Neural cell (in vitro differentiated cells): ENCODE measurements around the gene EHMT1. TPM values are rescaled to one million over a fixed set of nuclear protein-coding genes. Genes with fewer than 3 reads are reported as not detected.

Source experiments
- H2AFZ ChIP-seq: fragments of 200-600, 300-800 bp; sonication (generic), shearing (Covaris generic); 2 replicates; pipeline ENCODE4 v1.6.0; 2014; ENCODE audit warnings: low read depth, mild to moderate bottlenecking, antibody characterized with exemption, low read length, moderate library complexity
- H3F3A ChIP-seq: fragments of 200-600 bp; shearing (Covaris generic); 2 replicates; pipeline ENCODE4 v1.6.1; 2016; ENCODE audit warnings: mild to moderate bottlenecking, moderate library complexity, mixed read lengths, antibody characterized with exemption, low read length; ENCODE audit not compliant: insufficient read depth, poor library complexity, severe bottlenecking
- H3K27ac ChIP-seq: fragments of 200-600, 300-800 bp; sonication (generic), shearing (Covaris generic); 2 replicates; pipeline ENCODE4 v1.5.1; 2014; ENCODE audit warnings: mild to moderate bottlenecking, low read length, moderate library complexity
- H3K27me3 ChIP-seq: fragments of 300-800, 200-600 bp; sonication (generic), shearing (Covaris generic); 2 replicates; pipeline ENCODE4 v1.6.0; 2014; ENCODE audit warnings: mild to moderate bottlenecking, low read depth, low read length, moderate library complexity; ENCODE audit not compliant: insufficient read depth
- H3K36me3 ChIP-seq: fragments of 300-800, 200-600 bp; sonication (generic), shearing (Covaris generic); 2 replicates; pipeline ENCODE4 v1.5.1; 2014; ENCODE audit warnings: mild to moderate bottlenecking, antibody characterized with exemption, low read length, moderate library complexity; ENCODE audit not compliant: insufficient read depth
- H3K4me2 ChIP-seq: fragments of 300-800, 200-600 bp; sonication (generic), shearing (Covaris generic); 2 replicates; pipeline ENCODE4 v1.6.0; 2014; ENCODE audit warnings: mild to moderate bottlenecking, low read length
- H3K4me3 ChIP-seq: fragments of 300-800, 200-600 bp; sonication (generic), shearing (Covaris generic); 2 replicates; pipeline ENCODE4 v1.5.1; 2014; ENCODE audit warnings: mild to moderate bottlenecking, low read length, moderate library complexity
- H3K79me2 ChIP-seq: fragments of 200-600 bp; shearing (Covaris generic); replicated peaks from 2 replicates; pipeline ENCODE4 v1.6.0; 2014; ENCODE audit warnings: mild to moderate bottlenecking, low read length, moderate library complexity; ENCODE audit not compliant: insufficient read depth
- H3K9ac ChIP-seq: fragments of 300-800, 200-600 bp; sonication (generic), shearing (Covaris generic); 2 replicates; pipeline ENCODE4 v1.6.1; 2016; ENCODE audit warnings: mild to moderate bottlenecking, low read length, mixed read lengths
- H3K9me2 ChIP-seq: fragments of 200-600 bp; shearing (Covaris generic); 2 replicates; pipeline ENCODE4 v1.6.1; 2016; ENCODE audit warnings: mild to moderate bottlenecking, low read length, mixed read lengths; ENCODE audit not compliant: insufficient read depth
- H3K9me3 ChIP-seq: fragments of 200-600, 300-800 bp; sonication (generic), shearing (Covaris generic); 2 replicates; pipeline ENCODE4 v1.6.1; 2016; ENCODE audit warnings: mild to moderate bottlenecking, mixed run types, low read length, moderate library complexity, mixed read lengths
- H4K20me1 ChIP-seq: fragments of 200-600 bp; shearing (Covaris generic); 2 replicates; pipeline ENCODE4 v1.6.1; 2016; ENCODE audit warnings: mild to moderate bottlenecking, mixed run types; ENCODE audit not compliant: insufficient read depth
- EP300 ChIP-seq: fragments of 450-650 bp; conservative IDR thresholded peaks from 2 replicates; pipeline ENCODE4 v1.6.1; 2014; ENCODE audit warnings: antibody characterized with exemption, mild to moderate bottlenecking, moderate library complexity; ENCODE audit not compliant: poor library complexity, severe bottlenecking
- EZH2 ChIP-seq: fragments of 200-600, 300-800 bp; shearing (Covaris generic), sonication (generic); IDR thresholded peaks from 2 replicates; pipeline ENCODE4 v1.6.1; 2014; ENCODE audit warnings: antibody characterized with exemption, low read length, borderline replicate concordance, mild to moderate bottlenecking; ENCODE audit not compliant: insufficient read depth, poor library complexity, severe bottlenecking
- MXI1 ChIP-seq: fragments of 450-650 bp; conservative IDR thresholded peaks from 2 replicates; pipeline ENCODE4 v1.6.1; 2014; ENCODE audit warnings: antibody characterized with exemption, mild to moderate bottlenecking; ENCODE audit not compliant: poor library complexity, severe bottlenecking
- POLR2AphosphoS5 ChIP-seq: IDR thresholded peaks from 2 replicates; pipeline ENCODE4 v1.6.1; 2012
- RAD21 ChIP-seq: fragments of 450-650 bp; conservative IDR thresholded peaks from 2 replicates; pipeline ENCODE4 v1.6.1; 2014; ENCODE audit warnings: antibody characterized with exemption, mild to moderate bottlenecking, moderate library complexity
- SMC3 ChIP-seq: fragments of 450-650 bp; conservative IDR thresholded peaks from 2 replicates; pipeline ENCODE4 v1.6.1; 2014; ENCODE audit warnings: antibody characterized with exemption, mild to moderate bottlenecking, moderate library complexity; ENCODE audit not compliant: poor library complexity
- TAF1 ChIP-seq: IDR thresholded peaks from 2 replicates; pipeline ENCODE4 v1.6.1; 2012; ENCODE audit warnings: low read depth
- polyA plus RNA-seq: library from polyadenylated mRNA; depleted of rRNA; stranded (reverse); fragments of >200 nt; gene quantifications from 2 replicates; pipeline ENCODE4 v1.2.3, GENCODE V29; 2014
- TF ChIP-seq, protein P1 (sequence below): fragments of 450-650 bp; IDR thresholded peaks from 2 replicates; pipeline ENCODE4 v1.5.1; 2014; ENCODE audit warnings: antibody characterized with exemption, mild to moderate bottlenecking, moderate library complexity; ENCODE audit not compliant: poor library complexity, severe bottlenecking
- TF ChIP-seq, protein P2 (sequence below): IDR thresholded peaks from 2 replicates; pipeline ENCODE4 v1.6.1; 2012; ENCODE audit warnings: borderline replicate concordance

EHMT1 gene
- polyA plus RNA-seq, 1 donor from 2014 or later = 53.0 TPM

DNA sequence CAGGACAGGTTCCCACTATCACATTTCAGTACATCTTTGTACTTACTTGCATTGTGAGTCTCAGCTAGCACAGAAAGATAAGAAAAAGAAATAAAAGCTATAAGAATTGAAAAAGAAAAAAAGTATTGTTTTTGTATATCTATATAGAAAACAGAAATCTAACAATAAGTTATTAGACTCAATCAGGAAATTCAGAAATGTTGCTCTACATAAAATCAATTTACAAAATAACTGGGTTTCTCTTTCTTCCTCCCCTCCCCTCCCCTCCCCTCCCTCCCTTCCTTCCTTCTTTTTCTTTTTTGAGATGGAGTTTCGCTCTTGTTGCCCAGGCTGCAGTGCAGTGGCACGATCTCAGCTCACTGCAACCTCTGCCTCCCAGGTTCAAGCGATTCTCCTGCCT is 251.6 kb downstream of the EHMT1 start:
- H3K9ac ChIP-seq = no peak overlapping the region
- H3K9me3 ChIP-seq = no peaks in the 10 kb centered on the region
- no peak for TF ChIP-seq EP300
- TF ChIP-seq, protein P1, sequence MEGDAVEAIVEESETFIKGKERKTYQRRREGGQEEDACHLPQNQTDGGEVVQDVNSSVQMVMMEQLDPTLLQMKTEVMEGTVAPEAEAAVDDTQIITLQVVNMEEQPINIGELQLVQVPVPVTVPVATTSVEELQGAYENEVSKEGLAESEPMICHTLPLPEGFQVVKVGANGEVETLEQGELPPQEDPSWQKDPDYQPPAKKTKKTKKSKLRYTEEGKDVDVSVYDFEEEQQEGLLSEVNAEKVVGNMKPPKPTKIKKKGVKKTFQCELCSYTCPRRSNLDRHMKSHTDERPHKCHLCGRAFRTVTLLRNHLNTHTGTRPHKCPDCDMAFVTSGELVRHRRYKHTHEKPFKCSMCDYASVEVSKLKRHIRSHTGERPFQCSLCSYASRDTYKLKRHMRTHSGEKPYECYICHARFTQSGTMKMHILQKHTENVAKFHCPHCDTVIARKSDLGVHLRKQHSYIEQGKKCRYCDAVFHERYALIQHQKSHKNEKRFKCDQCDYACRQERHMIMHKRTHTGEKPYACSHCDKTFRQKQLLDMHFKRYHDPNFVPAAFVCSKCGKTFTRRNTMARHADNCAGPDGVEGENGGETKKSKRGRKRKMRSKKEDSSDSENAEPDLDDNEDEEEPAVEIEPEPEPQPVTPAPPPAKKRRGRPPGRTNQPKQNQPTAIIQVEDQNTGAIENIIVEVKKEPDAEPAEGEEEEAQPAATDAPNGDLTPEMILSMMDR = no peak
- no peak for TF ChIP-seq EZH2
- TF ChIP-seq, protein P2, sequence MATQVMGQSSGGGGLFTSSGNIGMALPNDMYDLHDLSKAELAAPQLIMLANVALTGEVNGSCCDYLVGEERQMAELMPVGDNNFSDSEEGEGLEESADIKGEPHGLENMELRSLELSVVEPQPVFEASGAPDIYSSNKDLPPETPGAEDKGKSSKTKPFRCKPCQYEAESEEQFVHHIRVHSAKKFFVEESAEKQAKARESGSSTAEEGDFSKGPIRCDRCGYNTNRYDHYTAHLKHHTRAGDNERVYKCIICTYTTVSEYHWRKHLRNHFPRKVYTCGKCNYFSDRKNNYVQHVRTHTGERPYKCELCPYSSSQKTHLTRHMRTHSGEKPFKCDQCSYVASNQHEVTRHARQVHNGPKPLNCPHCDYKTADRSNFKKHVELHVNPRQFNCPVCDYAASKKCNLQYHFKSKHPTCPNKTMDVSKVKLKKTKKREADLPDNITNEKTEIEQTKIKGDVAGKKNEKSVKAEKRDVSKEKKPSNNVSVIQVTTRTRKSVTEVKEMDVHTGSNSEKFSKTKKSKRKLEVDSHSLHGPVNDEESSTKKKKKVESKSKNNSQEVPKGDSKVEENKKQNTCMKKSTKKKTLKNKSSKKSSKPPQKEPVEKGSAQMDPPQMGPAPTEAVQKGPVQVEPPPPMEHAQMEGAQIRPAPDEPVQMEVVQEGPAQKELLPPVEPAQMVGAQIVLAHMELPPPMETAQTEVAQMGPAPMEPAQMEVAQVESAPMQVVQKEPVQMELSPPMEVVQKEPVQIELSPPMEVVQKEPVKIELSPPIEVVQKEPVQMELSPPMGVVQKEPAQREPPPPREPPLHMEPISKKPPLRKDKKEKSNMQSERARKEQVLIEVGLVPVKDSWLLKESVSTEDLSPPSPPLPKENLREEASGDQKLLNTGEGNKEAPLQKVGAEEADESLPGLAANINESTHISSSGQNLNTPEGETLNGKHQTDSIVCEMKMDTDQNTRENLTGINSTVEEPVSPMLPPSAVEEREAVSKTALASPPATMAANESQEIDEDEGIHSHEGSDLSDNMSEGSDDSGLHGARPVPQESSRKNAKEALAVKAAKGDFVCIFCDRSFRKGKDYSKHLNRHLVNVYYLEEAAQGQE = no peak
- TF ChIP-seq MXI1 = no peak
- no peak for TF ChIP-seq RAD21
- no peak for TF ChIP-seq SMC3
- H3K4me2 ChIP-seq = no peak overlapping the region
- no peak overlapping the region for H3K4me3 ChIP-seq
- H4K20me1 ChIP-seq = no peaks in the 10 kb centered on the region
- no peaks in the 10 kb centered on the region for H3K27me3 ChIP-seq
- no peaks in the 10 kb centered on the region for H3F3A ChIP-seq
- no peaks in the 10 kb centered on the region for H3K79me2 ChIP-seq
- H2AFZ ChIP-seq = no peak overlapping the region
- H3K36me3 ChIP-seq = no peaks in the 10 kb centered on the region
- H3K9me2 ChIP-seq = no peaks in the 10 kb centered on the region
- H3K27ac ChIP-seq = no peak overlapping the region

DNA sequence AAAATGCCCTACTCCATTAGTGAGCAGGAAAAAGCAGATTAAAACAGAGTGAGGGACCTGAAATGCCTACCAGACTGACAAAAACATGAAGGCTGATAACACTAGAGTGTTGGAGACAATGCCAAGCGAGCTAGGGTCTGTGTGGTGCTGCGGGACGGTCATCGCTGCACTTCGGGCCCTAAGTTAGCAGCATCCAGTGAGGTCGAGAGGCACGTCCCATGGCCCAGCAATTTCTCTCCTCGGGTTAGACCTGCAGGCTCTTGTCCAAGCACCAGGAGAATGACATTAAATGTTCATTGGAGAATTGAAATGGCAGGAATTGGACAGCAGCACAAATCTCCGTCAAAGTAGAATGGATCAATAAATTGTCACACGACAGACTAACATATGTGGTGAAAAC is 253.5 kb downstream of the EHMT1 start:
- Histone ChIP-seq H3K27ac (no peak overlapping the region), H2AFZ (no peak overlapping the region), H3K4me2 (no peak overlapping the region), H3K36me3 (no peaks in the 10 kb centered on the region), H3F3A (no peaks in the 10 kb centered on the region), H3K9me3 (no peaks in the 10 kb centered on the region), H4K20me1 (no peaks in the 10 kb centered on the region), H3K79me2 (no peaks in the 10 kb centered on the region), H3K27me3 (no peaks in the 10 kb centered on the region), H3K4me3 (no peak overlapping the region), H3K9me2 (no peaks in the 10 kb centered on the region), H3K9ac (no peak overlapping the region)
- TF ChIP-seq SMC3 = no peak
- no peak for TF ChIP-seq TAF1
- TF ChIP-seq, protein P1 = no peak
- TF ChIP-seq, protein P2 = no peak
- no peak for TF ChIP-seq POLR2AphosphoS5
- TF ChIP-seq MXI1 = no peak
